Measurements from ENCODE around the gene HOGA1.

The HOGA1 gene

DNA sequence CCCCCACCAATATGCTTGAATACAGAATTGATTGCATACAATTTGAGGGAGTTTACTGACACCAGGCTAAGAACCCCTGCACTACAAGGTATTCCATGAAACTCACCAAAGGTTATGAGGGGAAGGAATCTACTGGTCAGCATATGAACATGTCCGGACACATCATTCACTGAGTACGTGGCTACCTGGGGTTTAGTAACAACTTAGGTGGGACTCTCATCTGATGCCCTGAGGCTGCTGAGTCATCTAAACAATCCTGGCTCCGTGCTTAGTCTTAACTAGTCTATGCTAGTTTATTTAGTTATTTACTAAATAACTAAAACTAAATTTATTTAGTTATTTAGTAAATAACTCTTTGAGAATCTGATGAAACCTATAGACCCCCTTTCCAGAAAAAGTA, 67.6 kb downstream of the HOGA1 start:
- no peak for DNase-seq

DNA sequence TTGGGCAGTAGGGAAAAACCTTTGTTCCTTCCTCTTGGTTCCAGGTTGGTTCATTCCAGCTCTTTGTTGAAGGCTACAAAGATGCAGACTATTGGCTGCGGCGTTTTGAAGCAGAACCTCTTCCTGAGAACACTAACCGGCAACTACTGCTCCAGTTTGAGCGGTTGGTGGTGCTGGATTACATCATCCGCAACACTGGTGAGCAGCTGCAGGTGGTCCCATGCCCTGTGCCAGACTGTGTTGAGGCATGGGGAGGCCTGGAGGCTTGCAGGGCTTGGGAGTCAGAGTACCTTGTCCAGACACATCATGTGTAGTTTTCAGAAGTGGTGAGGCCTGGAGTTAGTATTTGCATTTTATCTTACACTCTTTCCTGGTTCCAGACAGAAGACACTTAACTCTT, 72.6 kb downstream of the HOGA1 start:
- no peak for DNase-seq

DNA sequence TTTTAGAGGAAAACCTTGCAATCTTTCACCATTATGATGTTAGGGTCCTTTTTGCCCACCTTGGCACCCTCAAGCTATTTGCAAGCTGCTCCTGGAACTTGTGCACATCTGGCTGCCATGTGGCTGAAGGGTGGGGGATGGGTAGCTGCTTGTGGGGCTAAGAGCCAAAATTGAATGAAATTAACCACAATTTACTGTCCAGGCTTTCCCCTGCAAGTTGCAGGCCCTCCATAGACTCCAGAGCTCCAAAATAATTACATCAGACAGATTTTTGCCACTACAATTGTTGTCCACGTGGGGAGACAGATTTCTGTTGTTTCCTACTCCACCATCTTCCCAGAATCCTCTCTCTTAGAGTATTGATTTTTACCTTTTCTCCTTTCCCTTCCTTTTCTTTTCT, 75.4 kb downstream of the HOGA1 start:
- no peak for DNase-seq
